HG03457 (cell line): ENCODE results near the gene TTC7B.

Source experiments
- ATAC-seq: cut with Tn5 transposase; IDR thresholded peaks from one replicate; pipeline ENCODE4 v1.9.1; 2021; ENCODE audit warnings: moderate number of reproducible peaks; ENCODE audit not compliant: unreplicated experiment

Gene TTC7B

DNA sequence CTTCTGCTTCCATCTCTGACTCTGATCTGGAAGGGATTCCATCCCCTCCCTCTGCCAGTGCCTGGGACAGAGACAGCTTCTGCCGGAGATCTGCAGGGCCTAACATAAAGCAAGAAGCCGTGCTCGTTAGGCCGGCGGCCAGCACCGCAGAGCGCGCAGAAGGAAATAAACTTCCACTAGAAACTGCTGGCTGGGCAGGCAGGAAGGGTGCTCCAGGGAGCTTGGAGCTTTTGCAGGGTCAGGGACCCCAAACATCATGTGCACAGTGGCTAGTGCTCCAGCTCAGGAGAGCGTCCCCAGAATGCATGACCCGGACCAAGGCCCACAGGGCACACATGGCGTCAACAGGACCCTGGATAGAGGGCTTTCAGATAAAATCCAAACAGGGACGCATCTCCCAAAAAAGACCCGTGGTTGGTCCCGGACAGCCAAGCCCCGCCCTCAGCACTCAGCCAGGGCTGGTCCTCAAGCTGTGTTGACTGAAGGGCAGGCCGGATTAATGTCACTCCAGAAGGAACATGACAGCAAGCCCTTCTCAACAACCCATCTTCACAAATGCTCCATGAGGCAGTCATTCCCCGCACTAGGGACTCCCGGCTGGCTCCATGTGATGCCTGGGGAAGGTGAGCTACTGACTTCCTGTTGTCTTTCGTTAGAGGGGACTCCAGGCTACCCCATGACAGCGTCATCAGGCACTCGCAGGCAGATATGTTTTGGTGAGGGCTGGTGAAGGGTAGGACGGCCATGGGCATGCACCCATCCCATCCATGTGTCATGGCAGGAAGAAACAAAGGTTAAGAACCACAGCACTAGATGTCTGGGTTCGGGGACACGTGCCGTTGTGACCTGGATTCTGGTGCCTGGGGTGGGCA, 297.9 kb downstream of the TTC7B start:
- no peak for ATAC-seq

DNA sequence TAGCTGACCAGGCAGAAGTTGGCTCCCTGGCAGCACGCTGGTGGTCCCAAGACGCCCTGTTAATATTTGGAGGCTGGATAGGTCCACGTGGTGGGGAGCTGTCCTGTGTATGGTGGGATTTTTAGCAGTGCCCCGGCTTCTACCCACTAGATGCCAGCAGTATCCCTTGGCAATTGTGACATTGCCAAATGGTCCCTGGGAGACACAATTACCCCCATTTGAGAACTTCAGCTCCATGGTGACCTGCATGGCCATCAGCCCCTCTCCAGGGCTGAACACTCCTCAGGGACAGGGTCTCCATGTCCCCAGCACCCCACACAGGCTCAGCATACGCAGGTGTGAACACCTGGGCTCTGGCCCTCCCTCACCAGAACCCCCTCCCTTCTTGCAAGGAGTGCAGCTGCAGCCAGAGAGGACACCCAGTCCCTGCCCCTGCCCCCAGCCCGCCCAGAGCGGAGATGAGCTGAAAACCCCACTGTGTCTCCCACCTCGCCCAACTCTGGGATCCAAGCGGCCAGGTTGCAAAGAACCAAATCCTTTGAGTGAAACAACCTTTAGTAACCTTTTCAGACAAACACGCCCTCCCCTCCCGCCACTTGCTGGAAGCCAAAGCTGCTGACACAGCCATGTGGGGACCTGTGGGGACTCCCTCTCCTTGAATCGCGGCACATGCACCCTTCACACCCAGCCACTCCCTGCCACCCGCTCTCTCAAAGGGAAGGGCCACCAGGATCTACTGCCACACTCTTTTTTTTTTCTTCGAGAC, 299.0 kb downstream of the TTC7B start:
- no peak for ATAC-seq

- ATAC-seq: no peak
Observed at GRCh38 chr14:90514566-90514965, 301.7 kb downstream of the TTC7B start.

GRCh38 chr14:90514015-90514398, 302.2 kb downstream of the TTC7B start:
- no peak for ATAC-seq

GRCh38 chr14:90513161-90514014, 302.8 kb downstream of the TTC7B start:
- no peak for ATAC-seq

DNA sequence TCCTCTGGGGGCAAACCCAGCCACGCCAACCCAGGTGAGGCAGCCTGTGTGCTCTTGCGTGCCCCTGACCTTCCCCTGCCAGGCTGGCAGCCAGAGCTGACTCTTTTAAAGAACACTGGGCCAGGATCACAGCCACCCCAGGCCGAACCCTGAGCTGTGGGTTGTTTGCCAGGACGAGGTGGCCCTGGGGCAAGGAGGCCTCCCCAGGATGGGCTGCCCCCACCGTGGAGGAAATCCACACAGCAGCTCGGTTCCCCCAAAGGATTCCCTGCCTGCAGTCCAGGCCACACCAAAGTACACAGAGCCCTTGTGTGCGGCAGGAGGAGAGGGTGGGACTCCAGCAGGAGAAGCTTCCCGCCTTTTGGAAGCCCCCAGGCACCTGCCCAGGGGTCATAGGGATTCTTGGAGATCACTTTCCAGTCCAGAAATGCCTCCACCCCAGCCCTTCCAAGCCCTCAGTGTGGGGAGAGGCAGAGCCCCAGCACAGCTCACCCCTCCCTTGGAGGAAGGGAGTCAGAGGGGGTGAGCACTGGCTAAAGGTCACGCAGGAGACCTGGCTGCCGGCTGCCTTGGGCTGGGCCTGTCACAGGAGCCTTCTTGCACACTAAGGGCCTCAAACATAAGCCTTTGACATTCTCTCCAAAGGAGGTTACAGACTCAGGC, 303.8 kb downstream of the TTC7B start:
- no peak for ATAC-seq

GRCh38 chr14:90511795-90512328, 304.4 kb downstream of the TTC7B start:
- ATAC-seq: no peak

- ATAC-seq: no peak
Observed at GRCh38 chr14:90511252-90511651, 305.0 kb downstream of the TTC7B start.

DNA sequence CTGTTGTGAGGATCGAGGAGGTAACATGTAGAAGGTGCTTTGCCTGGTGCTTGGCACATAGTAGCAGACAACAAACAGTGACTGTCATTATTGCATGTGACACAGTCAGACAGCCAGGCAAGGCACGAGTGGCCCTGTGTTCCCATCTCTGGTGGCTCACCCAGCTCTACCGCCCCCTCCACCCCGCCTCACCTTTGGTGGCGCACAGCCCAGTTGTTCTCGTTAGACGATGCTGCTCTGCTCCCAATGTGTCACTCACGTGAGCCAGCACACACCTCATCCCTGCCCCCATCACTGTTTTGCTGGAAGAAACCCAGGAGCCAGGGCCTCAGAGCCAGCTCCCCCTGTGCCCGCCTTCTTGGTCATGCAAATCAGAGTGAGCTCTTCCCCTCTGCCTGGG, 306.1 kb downstream of the TTC7B start:
- no peak for ATAC-seq

DNA sequence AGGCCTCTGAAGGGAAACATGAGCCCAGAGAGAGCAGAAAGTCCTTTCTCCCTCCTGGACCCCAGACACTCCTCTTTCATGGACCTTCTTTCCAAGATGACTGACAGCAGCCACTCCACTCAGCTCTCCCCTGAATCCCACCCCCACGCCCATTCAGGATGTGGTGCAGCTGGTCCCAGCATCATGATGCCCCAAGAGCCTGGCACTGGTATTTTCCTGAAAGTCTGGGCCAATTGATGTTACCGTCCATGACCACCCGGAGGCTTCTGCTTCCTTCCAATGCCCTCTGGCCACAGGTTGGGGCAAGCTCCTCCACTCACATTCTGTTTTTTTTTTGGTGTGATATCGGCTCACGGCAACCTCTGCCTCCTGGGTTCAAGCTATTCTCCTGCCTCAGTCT, 306.8 kb downstream of the TTC7B start:
- ATAC-seq: no peak

DNA sequence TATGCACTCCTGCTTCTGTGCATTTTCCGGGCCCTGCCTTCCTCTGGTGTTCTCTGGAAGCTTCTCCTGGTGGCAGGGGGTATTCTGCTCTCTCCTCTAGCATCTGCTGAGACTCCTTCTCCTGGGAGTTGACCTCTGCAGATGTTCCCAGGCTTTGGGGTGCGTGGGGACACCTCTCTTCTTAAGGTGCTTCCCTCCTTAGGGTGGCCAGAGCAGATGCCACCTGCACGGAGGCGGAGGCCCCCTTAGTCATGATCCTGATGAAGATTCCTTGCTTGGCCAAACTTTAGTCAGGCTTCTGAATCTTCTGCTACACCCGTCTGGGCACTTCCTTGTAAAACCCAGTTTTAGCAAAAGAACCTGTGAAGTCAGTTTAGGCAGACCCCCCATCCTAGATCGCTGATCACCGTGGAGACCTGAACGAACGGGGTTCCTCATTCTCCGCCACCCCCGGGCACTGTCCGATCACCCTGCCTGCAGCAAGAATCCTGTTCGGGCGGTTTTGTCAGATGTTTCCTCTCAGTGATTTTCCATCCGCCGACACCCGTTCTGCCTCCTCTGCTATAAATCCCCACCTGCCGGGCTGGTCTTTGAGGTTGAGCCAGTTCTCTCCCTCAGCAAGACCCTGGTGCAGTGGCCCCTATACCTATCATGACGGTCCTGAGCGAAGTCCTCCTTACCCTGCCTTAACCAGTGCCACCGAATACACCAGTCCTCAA, 307.5 kb downstream of the TTC7B start:
- ATAC-seq: no peak

DNA sequence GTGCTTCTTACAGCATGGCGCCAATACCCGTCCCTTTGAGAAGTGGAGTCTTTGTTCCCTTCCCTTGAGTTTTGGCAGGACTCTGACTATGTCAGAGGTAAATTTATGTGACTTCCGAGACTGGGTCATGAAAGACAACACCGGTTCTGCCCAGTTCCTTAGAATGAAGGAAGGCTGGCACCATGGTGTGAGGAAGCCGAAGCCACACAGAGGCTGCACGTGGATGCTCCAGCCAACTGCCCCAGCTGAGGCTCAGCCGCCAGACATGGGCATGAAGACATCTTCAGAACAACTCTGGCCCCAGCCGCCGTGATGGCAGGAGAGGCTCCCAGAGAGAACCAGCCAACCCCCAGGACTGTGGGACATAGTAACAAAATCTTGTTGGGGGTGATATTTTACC, 308.2 kb downstream of the TTC7B start:
- no peak for ATAC-seq

- ATAC-seq: no peak
Observed at GRCh38 chr14:90507428-90507827, 308.8 kb downstream of the TTC7B start.

GRCh38 chr14:90506748-90507147, 309.5 kb downstream of the TTC7B start:
- ATAC-seq: no peak

- no peak for ATAC-seq
Observed at GRCh38 chr14:90505531-90505930, 310.7 kb downstream of the TTC7B start.

DNA sequence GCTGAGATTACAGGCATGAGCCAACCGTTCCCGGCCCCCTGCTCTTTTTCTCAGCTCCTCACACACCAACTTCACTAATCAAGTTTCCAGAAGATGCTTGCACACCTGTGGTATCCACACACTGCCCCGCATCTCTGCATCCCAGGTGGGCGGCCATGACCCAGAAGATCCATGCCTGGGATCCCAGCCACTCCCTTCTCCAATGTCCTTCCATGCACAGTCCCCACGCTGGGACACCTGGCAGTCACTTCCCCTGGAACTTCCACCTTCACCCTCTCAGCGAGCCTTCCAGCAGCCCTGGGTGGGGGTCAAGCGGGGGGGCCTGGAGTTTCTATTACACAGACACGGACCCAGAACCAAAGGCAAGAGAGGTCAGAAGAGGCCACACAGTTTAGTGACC, 311.6 kb downstream of the TTC7B start:
- ATAC-seq: no peak

DNA sequence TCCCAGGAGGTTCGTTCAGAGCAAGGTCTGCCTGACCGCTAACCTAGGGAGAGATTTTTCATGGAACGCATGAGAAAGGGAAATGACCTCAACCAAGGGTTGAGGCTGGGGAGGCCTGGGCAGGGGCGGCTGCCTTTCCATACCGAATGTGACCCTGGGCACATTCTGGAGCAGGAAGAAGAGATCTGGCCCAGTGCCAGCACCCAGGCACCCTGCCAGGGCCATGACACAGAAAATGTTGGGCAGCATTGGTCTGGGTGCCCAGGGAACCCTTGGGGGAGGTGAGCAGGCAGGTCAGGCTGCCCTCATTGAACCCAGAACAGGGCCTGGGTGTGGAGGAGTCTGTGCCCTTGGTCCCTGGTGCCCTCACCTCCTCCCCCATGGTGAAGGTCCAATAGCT, 312.6 kb downstream of the TTC7B start:
- ATAC-seq: no peak

DNA sequence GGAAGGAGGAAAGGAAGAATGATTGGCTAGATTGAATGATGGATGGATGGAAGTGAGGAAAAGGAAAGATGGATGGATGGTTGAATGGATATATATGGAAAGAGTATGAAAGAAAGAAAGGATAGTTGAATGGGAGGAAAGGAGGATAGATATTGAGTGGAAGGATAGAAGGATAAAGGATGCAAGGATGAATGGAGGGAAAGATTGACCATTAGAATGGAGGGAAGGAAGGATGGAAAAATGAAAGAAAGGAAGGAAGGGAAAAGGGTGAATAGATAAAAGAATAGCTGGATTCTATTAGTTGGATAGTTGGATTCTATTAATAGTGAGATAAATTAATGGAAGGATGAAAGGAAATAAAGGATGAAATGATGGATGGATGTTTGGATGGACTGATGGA, 313.5 kb downstream of the TTC7B start:
- ATAC-seq: no peak

GRCh38 chr14:90500665-90501370, 315.4 kb downstream of the TTC7B start:
- ATAC-seq: no peak
